ENCODE data around the gene PDZD2.
"Not testable (repeated sequence)": the region's sequence is repeated elsewhere in the genome, so short reads cannot be mapped to it uniquely, and the experiment has no call there.

The PDZD2 gene

DNA sequence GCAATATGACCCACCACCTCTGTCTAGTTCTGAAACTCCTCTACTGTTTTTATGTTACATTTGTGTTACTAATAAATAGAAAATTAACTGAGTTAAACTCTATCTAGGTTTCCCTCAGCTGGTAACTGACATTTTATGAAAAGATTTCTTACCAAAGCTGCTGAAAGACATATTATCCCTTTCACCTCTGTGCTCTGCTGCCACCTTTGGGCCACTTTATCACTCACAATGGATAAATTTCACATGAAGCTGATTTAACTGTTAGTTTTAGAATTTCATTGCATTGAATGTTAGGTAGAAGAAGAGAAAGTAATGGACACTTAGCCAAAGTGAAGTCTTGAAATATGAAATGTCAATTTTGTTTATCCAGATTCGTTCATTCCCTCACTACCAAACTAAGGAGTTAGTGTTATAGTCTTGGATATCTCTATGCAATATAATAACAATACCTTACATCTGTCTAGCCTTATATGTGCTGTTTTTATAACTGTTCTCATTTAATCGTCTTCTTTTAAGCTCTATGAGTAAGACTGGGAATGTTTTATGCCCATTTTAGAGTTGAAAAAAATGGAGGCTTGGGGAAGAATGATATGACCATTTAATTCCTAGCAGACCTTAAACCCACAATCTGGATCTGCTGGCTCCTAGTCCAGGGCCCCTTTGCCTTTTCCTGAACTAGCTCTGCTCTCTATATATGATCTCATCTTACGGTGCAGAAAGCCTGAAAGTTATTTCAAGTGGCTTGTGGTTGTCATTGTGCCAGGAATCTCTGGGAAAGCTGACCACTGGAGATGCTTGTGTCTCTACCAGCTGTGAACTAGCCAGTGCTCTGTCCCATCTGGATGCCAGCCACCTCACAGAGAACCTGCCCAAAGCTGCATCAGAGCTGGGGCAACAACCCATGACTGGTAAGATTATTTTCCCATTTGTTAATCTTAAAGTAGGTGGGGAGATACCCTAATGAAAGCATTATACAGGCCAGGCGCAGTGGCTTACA, 438.1 kb downstream of the PDZD2 start:
- DNase-seq (ENCODE audit: low spot score), result peak; percentile 34

GRCh38 chr5:32078855-32079254, 439.9 kb downstream of the PDZD2 start:
- not testable (repeated sequence) for DNase-seq (ENCODE audit: low spot score)

GRCh38 chr5:32080565-32080964, 441.6 kb downstream of the PDZD2 start:
- DNase-seq (ENCODE audit: low spot score), result not testable (repeated sequence)

GRCh38 chr5:32082701-32083100, 443.8 kb downstream of the PDZD2 start:
- DNase-seq (ENCODE audit: low spot score), result no peak

DNA sequence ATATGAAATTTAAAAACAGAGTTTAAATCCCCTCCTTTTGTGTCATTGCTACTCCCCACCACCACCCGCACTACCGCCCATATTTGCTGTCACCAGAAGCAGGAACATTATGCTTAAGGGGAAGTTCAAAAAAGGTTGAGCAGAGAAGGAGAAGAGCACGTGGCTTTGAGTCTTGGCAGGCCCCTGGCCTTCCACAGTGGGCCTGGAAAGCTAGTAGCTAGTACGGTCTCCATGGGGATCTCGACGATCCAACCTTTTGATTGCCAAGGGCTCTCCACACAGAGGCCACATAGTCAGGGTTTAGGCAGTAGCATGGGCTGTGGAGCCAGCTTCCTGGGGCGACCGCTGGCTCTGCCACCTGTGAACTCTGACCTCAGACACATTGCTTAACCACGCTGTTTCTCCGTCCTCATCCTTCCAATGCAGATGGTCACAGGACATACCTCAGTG, 445.1 kb downstream of the PDZD2 start:
- no peak for DNase-seq (ENCODE audit: low spot score)

DNA sequence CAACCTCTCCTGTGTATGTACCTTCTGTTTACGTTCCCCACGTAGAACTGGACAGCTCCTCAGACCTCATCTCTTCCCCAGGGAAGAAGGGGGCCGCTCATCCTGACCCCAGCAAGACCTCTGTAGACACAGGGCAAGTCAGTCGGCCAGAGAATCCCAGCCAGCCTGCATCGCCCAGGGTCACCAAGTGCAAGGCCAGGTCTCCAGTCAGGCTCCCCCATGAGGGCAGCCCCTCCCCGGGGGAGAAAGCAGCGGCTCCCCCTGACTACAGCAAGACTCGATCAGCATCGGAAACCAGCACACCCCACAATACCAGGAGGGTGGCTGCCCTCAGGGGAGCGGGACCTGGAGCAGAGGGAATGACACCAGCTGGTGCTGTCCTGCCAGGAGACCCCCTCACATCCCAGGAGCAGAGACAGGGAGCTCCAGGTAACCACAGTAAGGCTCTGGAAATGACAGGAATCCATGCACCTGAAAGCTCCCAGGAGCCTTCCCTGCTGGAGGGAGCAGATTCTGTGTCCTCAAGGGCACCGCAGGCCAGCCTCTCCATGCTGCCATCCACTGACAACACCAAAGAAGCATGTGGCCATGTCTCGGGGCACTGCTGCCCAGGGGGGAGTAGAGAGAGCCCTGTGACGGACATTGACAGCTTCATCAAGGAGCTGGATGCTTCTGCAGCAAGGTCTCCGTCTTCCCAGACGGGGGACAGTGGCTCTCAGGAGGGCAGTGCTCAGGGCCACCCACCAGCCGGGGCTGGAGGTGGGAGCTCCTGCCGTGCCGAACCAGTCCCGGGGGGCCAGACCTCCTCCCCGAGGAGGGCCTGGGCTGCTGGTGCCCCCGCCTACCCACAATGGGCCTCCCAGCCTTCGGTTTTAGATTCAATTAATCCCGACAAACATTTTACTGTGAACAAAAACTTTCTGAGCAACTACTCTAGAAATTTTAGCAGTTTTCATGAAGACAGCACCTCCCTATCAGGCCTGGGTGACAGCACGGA, 448.5 kb downstream of the PDZD2 start:
- DNase-seq (ENCODE audit: low spot score), result no peak

DNA sequence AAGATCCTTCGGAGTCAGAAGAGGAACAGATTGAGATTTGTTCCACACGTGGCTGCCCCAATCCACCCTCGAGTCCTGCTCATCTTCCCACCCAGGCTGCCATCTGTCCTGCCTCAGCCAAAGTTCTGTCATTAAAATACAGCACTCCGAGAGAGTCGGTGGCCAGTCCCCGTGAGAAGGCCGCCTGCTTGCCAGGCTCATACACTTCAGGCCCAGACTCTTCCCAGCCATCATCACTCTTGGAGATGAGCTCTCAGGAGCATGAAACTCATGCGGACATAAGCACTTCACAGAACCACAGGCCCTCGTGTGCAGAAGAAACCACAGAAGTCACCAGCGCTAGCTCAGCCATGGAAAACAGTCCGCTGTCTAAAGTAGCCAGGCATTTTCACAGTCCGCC, 449.3 kb downstream of the PDZD2 start:
- no peak for DNase-seq (ENCODE audit: low spot score)

- no peak for DNase-seq (ENCODE audit: low spot score)
Measured at GRCh38 chr5:32089146-32090000, 450.4 kb downstream of the PDZD2 start.

DNA sequence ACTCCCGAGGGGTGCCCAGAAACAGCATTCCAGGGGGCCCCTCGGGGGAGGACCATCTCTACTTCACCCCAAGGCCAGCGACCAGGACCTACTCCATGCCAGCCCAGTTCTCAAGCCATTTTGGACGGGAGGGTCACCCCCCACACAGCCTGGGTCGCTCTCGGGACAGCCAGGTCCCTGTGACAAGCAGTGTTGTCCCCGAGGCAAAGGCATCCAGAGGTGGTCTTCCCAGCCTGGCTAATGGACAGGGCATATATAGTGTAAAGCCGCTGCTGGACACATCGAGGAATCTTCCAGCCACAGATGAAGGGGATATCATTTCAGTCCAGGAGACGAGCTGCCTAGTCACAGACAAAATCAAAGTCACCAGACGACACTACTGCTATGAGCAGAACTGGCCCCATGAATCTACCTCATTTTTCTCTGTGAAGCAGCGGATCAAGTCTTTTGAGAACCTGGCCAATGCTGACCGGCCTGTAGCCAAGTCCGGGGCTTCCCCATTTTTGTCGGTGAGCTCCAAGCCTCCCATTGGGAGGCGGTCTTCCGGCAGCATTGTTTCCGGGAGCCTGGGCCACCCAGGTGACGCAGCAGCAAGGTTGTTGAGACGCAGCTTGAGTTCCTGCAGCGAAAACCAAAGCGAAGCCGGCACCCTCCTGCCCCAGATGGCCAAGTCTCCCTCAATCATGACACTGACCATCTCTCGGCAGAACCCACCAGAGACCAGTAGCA, 451.3 kb downstream of the PDZD2 start:
- DNase-seq (ENCODE audit: low spot score), result no peak

- DNase-seq (ENCODE audit: low spot score), result no peak
Measured at GRCh38 chr5:32090755-32091128, 451.8 kb downstream of the PDZD2 start.

GRCh38 chr5:32092938-32093812, 454.2 kb downstream of the PDZD2 start:
- DNase-seq (ENCODE audit: low spot score), result peak; percentile 60

DNA sequence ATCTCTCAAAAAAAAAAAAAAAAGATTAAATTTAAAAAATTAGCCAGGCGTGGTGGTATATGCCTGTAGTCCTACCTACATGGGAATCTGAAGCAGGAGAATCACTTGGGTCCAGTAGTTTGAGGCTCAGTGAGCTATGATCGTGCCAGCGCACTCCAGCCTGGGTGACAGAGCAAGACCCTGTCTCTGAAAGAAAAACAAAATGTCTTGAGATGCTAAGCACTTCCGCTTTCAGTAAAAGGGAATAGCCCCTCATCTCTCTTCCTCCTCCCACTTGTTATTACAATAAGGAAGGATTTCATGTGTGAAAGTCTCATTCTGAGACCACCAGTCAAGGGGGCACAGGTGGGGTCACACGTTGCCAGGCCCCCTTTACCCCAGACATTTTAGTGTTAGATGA, 455.8 kb downstream of the PDZD2 start:
- DNase-seq (ENCODE audit: low spot score), result no peak

DNA sequence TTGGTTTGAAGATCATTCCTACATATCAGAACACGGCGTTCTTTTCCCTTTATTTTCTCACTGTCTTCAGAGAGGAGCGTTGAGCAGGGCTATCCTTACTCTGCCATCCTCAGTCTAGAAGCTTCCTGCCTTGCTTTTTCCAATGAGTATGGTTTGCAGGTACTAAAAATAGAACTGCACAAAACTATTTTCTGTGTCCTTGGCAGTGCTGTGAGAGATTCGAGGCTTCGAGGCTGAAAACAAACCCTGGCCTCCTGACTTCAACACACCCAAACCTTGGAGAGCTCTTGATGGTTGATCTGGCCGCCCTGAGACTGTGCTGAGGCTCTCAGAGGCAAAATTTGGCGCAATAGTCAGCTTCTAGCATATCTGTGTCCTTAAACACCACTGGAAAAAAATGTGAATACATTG, 456.3 kb downstream of the PDZD2 start:
- DNase-seq (ENCODE audit: low spot score), result no peak

DNA sequence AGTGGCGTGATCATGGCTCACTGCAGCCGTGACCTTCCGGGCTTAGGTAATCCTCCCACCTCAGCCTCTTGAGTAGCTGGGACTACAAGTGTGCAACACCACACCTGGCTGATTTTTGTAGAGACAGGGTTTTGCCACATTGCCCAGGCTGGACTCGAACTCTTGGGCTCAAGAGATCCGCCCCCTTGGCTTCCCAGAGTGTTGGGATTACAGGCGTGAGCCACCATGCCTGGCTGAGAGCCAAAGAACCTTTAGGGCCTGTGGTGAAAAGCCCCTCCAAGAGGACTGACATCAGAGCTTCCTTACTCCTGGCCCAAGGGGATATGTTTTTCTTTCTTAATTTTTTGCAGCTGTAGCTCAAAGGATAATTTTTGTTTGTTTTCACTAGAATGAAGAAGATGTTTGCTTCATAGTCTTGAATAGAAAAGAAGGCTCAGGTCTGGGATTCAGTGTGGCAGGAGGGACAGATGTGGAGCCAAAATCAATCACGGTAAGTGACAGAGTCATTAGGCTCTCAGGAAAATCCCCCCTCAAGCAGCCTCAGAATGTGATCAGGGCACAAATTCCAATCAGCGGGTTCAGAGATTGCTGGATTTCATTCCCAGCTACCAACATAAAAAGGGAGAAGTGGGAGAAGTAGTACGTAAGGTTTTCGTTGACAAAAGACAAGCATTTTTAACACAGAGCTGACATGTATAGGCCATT, 458.1 kb downstream of the PDZD2 start:
- no peak for DNase-seq (ENCODE audit: low spot score)

- no peak for DNase-seq (ENCODE audit: low spot score)
Measured at GRCh38 chr5:32098291-32098690, 459.4 kb downstream of the PDZD2 start.

DNA sequence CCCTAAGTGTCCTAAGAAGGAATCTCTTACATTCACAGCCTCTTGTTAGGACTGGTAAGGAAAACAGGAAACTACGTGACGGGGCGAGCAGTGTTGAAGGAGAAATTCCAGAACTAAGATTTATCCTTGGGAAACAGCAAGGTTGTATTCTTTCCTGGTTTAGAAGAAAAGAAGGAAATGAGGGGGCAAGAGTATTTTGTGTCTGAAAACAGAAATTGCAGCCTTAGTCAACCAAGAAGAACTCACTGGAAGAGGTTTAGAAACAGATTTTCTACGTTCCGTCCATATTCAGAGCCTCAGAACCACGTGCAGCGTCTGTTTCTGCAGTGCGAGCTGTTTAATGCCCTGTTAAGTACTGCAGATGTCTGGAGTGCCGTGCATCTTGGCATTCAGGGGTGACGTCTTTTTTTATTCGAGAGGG, 460.0 kb downstream of the PDZD2 start:
- DNase-seq (ENCODE audit: low spot score), result no peak

GRCh38 chr5:32099486-32100035, 460.6 kb downstream of the PDZD2 start:
- DNase-seq (ENCODE audit: low spot score), result no peak

DNA sequence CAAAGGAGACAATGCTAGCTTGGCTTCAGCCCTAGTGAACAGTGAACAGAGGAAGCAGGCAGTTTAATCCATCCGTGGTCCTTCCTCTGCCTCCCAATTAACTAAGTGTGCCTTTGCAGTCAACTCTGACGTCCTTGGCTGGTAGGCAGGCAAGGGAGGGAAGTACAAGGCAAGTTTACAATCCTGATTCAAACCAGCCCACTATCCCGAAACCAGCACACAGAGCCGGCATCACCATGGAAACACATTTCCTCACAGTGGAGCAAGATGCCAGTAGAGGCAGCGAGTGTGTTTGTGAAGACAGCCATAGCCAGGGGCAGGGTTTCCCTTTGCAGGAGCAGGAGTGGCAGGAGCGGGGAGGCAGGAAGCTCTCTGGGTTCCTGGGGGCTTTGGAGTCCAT, 461.3 kb downstream of the PDZD2 start:
- no peak for DNase-seq (ENCODE audit: low spot score)

Data from COLO829 (cell line).